Left lobe of liver (tissue), 2 donors: Measurements from ENCODE around the gene MED20. TPM values are rescaled to one million over a fixed set of nuclear protein-coding genes. Genes with fewer than 3 reads are reported as not detected.
"Not testable (repeated sequence)": the region's sequence is repeated elsewhere in the genome, so short reads cannot be mapped to it uniquely, and the experiment has no call there.

Experiments
- ATAC-seq: fragments of 200-7000 bp; cut with Tn5 transposase; one replicate; pipeline ENCODE4 v1.9.1; 2020; ENCODE audit warnings: mild to moderate bottlenecking, moderate library complexity
- DNase-seq: peaks from one replicate; pipeline ENCODE4 v3.0.0-alpha.2; 2020; ENCODE audit warnings: low spot score
- total RNA-seq: library from RNA; stranded (reverse); gene quantifications from one replicate; pipeline ENCODE4 v1.2.1, GENCODE V29; 2021
- donor health status: DM: no; HTN: no; CAD: no; lungs with moderate emphysema.
- donor health status: DM: no; HTN: yes; CAD: no.

The MED20 gene, protein sequence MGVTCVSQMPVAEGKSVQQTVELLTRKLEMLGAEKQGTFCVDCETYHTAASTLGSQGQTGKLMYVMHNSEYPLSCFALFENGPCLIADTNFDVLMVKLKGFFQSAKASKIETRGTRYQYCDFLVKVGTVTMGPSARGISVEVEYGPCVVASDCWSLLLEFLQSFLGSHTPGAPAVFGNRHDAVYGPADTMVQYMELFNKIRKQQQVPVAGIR
- 9.4 TPM for total RNA-seq

DNA sequence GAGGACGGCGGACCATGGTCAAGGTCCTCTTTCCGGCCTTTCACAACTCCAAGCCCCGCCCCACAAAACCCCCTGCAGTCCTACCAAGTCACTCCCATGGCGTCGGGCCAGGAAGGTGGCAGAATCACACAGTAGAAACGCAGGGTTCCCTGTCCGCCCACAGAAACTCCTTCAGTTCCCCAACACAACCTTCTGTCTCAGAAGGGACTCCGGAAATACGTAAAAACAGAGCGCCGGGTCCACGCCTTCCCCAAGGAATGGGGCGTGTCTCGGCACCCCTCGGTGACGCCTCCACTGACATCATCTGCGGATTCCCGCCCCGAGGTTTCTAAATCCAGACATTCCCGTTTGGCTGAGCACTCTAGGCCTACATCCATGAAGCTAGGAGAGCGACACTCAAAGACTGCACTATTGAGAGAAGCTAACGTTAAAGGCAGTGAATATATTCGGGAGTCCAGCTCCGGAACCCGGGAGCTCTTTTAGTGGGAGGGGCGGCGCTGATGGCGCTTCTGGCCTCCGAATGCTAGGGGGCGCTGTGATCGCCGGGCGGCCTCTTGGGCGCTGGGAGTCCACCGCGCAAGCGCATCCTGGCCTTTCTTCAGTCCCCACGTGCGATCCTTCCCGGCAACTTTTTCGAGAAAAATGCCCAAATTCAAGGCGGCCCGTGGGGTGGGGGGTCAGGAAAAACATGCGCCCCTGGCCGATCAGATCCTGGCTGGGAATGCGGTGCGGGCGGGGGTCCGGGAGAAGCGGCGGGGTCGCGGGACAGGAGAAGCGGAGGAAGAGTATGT lies at the start of gene MED20, which contains the start of gene BYSL:
Gene MED20 (minus strand): TSS at position 219 of the 791 bp plus-strand sequence. CDS start 121 bp downstream, at position 98.
Gene BYSL (plus strand): TSS at position 579 of the 791 bp plus-strand sequence. CDS start 64 bp downstream, at position 643.
- ATAC-seq, result peak; percentile 97
- DNase-seq, result peak; percentile 95

DNA sequence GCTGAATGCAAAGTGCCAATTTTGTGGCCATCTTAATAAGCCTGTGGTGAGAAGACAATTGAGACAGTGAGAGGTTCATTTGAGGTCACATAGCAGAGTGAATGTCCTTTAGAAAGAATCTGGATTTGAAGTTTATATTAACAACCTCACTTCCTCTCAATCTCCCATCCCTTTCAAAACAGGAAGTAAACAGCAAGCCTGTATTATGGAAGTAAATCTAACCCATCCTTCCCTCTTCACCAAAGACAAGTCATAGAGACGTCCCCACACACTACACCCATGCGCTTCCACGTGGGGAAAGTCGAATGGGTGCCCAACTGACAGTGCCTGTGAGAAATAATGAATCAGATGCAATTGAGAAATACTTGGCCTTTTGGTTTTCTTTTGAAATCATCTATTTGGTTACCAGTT lies 49.5 kb upstream of the MED20 start:
- ATAC-seq, result peak; percentile 46
- no peak for DNase-seq

DNA sequence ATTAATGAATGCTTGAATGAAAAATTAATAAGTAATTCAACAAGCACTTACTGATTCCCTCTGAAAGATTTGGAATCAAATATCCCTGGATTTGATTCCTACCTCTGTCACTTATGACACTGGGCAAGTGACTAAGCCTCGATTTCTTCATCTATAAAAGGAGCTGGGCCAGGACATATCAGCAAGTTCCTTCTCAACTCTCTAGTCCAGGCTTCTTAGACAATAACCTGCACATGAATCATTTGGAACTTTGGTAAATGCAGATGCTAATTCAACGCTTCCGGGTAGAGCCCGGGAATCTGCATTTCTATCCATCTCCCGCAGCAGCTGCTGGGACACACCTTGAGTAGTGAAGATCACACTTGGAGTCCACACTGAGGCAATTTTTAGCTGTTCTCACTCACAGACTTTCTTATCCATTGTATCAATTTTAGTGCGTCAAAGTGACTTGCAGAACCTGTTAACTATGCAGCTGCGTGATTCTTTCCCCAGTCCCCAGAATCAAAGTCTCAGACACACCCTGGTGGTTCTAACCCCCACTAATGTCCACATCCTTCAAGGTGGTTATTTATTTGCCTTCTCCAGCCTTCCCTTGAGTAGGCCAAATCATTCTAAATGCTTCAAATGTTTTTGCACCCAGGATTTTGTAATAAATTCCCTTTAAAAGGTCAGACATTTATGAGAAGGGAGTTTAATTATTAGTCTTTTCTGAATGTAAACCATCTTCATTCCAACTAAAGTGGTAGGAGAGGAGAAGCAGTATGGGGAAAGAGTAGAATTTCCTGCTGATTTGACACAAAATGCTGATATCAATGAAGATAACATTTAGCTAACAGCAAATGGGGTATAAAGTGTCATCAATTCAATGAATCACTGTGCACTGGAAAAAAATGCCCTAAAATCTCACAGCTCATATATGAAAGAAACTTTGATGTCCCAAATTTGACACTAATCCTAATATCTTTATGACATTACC lies 46.7 kb upstream of the MED20 start:
- ATAC-seq, result no peak
- peak; percentile 7 for DNase-seq

DNA sequence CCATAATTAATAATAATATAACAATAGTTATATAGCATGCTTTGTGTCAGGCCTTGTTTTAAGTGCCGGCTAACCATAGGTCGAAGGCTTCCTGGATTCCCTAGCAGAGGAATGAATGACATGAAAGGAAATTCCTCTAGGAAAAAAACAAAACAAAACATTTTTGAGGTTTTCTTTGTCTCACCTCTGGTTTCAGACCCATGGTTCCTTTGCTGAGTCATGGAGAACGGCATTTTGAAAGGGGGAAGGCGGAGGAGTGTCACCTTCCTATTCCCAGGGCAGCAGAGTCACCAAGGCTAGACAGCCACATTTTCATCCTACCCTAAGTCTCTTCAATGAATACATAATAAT lies 46.0 kb upstream of the MED20 start:
- ATAC-seq (no peak), DNase-seq (peak; percentile 18)

DNA sequence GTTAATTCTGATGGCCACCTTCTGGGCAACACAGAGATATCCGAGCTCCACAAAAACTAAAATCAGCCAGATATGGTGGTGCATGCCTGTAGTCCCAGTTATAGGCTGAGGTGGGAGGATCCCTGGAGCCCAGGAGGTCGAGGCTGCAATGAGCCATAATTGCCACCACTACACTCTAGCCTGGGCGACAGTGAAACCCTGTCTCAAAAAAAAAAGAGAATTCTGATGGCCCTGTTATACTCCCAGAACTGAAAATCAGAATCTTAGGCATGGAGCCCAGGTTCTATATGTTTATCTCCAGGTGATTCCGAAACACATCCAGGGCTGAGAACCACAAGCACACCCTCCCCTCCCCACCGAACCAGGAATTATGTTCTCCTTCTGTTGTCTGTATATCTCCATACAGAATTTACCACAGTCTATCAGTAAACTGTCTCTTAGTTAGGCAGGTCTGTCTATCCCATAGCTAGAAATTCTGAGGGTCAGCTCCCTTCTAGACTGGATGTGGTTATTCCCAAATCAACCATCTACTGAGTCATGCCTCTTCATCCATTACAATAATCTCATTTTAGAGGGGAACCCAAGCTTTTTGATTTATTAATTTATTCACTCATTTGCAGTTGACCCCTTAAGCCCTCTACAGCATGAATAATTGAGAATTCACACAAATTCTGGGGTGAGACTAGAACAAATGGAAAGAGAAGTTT lies 45.4 kb upstream of the MED20 start:
- no peak for ATAC-seq
- peak; percentile 16 for DNase-seq

DNA sequence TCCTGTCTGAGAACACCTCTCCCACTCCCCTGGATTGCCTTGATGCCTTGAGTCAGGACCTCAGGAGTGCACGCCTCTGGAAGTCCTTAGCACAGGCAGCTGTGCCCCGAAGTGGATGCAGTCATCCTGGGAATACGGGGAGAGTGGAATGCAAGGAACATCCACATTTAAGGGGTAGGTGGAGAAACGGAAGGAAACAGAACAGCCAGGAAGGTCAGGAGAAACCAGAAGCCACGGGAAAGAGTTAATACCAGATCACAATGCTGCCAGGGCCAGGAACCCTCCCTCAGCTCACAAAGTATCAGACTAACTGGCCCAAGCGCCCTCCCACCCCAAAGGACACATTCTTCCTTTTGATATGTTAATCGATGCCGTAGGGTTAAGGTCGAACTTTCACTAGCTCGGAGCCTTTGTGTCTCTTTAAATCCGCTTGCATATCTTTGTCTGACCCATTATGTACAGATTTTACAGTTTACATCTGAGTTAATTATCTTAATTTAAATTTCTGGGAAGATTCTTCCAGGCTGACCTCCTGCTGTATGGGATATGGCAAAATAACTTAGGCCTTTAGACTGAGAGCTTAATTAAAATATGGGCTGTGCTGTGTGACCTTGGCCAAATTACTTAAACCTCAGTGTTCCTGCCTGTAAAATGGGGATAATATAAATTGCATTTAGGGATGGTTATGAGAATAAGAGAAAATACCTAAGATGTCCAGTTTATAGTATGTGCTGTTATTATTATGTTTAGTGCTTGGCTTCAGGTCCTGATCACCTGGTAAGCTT lies 44.7 kb upstream of the MED20 start:
- ATAC-seq (peak; percentile 61), DNase-seq (peak; percentile 28)

DNA sequence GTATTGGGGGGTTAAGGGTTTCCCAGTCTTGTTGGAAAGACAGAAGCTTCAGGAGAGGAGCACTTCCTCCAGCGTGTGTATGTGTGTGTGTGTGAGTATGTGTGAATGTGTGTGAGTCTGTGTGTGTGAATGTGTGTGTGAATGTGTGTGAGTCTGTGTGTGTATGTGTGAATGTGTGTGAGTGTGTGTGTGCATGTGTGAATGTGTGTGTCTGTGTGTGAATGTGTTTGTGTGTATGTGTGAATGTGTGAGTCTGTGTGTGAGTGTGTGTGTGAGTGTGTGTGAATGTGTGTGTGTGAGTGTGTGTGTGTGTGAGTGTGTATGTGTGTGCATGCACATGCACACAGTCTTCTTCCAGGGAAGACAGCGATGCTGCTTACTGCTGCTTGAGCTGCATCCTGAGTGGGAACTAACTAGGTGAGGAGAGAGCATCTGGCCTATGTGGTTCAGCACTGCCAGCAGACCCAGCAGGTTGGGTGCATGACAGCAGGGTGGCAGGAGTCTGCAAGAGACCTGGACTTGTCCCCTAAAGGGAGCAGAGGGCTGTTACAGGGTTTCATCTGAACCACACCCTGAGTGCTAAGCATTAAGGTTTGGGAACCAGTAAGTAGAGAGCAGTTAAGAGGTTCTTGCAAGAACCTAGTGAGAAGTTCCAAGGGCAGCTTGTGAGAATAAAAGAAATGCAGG lies 43.4 kb upstream of the MED20 start:
- peak; percentile 33 for DNase-seq
- ATAC-seq, result no peak

DNA sequence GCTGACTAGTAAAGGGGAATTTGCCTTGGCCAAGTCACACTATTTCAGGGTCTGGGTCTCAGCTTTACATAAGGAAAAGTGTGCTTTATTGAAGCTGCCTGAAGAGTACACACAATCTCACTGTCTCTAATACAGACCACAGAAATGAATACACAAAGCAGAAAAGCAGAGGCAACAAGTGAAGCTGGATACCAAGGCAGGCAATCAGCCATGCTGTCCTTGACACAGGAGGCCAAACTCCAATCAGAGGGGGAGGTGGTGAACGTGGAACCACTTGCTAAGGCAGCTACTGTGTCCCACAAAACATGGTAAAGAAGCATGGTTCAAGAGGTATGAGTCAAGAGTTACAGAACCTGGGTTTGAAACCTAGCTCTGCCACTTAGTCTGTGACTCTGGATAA lies 42.4 kb upstream of the MED20 start:
- no peak for ATAC-seq
- DNase-seq, result no peak

DNA sequence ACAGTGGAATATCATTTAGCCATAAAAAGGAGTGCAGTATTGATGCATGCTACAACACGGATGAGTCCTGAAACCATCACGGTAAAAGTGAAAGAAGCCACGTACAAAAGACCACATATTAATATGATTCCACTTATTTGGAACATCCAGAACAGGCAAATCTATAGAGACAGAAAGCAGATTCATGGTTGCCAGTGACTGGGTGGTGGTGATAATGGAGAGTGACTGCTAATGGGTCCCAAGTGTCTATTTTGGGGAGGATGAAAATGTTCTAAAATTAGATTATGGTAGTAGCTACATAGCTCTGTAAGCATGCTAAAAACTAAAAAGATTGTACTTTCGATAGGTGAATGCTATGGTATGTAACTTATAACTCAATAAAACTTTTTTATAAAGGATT lies 39.1 kb upstream of the MED20 start:
- ATAC-seq (no peak), DNase-seq (no peak)

DNA sequence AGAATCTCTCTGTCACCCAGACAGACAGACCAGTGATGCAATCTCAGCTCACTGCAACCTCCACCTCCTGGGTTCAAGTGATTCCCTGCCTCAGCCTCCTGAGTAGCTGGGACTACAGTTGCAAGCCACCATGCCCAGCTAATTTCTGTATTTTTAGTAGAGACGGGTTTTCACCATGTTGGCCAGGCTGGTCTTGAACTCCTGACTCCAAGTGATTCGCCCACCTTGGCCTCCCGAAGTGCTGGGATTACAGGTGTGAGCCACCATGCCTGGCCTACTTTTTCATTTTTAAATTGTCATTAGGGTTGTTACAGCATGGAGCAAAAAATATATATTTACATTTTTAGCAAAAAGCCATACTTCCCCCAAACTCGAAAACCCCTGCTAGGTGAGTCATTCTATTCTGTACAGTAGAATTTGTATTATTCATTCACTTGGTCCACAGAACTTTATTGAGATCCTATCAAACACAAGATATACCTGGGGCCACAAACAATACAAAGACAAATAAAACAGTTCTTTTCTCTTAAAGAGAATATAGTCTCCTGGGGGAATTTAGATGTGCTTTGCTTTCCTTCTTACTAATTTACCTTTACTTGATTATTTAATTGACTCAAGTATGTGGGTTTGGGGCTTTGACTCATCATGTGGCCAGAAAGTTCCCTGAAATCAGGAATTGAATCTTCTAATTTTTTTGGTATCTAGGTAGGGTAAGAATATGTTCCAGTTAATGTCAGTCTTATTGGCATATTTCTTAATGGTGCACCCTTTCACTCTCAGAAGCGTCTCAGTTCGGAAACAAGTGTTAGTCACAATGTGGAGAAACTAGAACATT lies 37.3 kb upstream of the MED20 start:
- ATAC-seq (no peak), DNase-seq (no peak)

DNA sequence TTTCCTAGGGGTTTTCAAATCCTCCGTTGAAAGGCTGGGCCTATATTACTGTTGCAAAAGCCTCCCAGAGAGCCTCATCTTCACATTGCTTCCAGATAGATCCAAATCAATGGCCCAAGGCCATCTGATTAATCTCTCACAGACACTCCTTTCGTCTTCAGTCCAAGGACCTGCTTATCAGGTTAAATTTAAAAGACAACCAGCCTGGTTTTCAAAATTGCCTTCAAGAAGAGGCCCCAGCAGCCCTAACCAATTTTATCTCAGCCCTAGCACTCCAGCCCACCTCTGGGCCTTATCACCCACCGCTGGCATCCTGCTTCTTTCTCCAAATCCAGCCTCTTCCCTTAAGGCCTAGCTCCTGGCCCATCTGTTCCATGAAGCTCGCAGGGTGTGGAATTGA lies 36.2 kb upstream of the MED20 start:
- DNase-seq (no peak), ATAC-seq (no peak)

DNA sequence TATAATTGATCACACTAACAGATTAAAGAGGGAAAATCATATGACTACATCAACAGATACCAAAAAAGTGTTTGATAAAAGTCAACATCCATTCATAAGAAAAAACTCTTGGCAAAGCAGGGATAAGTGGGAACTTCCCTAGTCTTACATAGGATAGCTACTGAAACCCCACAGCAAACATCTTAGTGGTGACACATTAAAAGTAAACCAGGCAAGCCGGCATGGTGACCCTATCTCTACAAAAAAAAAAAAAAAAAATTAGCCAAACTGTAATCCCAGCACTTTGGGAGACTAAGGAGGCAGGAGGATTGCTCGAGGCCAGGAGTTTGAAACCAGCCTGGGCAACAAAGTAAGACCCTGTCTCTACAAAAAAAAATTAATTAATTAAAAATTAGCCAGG lies 34.5 kb upstream of the MED20 start:
- no peak for DNase-seq
- ATAC-seq, result no peak

DNA sequence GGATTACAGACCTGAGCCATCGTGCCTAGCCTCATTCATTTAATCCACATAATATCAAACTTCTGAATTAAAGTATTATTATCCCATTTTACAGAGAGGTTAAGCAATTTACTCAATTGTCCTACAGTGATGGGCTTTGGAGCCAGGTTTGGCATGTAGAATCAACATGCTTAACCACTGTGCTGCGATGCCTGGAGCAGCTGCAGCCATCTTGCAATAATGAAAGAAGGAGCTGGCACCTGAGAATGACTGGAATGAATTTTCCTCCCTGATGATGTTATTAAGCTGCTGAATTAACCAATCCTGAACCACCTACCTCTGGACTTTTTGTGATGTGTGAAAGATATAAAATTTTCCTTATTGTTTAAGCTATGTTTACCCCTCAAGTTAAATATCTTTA lies 33.7 kb upstream of the MED20 start:
- no peak for ATAC-seq
- no peak for DNase-seq

DNA sequence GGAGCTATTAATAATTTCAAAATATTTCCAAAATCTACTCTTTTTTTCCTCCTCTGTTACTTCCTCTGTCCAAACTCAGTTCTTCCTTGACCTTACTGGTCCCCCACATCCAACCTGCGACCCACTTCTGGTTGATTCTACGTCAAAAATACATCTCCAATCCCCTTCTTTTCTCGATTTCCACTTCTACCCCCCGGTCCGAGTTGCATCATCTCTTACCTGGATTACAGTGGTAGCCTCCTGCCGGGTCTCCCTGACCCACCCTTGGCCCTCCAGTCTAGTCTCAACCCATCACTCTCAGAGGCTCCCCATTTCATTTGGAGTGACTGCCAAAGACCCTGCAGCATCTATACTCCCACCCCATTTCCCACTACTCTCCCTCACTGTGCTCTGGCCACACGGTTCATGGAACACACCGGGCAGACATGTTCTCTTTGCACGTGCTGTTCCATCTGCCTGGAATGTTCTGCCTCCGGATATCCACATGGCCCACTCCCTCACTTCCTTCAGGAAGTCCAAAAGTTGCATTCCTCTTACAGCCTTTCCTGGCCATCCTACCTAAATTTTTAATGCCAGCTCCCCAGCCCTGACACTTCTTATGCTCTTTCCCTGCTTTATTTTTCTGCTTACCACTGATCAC lies 26.8 kb upstream of the MED20 start:
- ATAC-seq (no peak), DNase-seq (no peak)

DNA sequence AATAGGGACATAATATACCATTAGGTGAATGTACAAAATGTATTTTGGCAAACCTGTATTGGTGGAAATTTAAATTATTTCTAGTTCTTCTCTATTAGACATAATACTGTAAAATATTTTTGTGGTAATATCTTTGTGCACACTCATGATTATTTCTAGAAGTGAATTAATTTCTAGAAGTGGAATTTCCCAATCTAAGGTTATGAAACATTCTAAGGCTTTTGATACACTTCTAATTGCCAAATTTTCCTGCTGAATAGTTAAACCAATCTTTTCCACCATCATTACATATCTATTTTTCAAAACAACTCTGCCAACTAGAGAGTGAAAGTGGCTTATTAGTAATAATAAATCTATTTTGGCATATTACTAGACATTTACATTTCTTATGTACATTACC lies 22.5 kb upstream of the MED20 start:
- DNase-seq (no peak), ATAC-seq (no peak)

DNA sequence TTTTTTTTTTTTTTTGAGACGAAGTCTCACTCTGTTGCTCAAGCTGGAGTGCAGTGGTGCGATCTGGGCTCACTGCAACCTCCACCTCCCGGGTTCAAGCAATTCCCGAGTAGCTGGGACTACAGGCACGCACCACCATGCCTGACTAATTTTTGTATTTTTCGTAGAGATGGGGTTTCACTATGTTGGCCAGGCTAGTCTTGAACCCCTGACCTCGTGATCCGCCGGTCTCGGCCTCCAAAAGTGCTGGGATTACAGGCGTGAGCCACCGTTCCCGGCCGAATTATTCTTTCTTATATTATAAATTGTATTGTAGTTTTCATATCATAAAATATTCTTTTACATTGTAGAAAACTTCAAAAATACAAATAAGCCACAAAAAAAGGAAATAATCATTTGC lies 21.9 kb upstream of the MED20 start:
- not testable (repeated sequence) for ATAC-seq, DNase-seq

DNA sequence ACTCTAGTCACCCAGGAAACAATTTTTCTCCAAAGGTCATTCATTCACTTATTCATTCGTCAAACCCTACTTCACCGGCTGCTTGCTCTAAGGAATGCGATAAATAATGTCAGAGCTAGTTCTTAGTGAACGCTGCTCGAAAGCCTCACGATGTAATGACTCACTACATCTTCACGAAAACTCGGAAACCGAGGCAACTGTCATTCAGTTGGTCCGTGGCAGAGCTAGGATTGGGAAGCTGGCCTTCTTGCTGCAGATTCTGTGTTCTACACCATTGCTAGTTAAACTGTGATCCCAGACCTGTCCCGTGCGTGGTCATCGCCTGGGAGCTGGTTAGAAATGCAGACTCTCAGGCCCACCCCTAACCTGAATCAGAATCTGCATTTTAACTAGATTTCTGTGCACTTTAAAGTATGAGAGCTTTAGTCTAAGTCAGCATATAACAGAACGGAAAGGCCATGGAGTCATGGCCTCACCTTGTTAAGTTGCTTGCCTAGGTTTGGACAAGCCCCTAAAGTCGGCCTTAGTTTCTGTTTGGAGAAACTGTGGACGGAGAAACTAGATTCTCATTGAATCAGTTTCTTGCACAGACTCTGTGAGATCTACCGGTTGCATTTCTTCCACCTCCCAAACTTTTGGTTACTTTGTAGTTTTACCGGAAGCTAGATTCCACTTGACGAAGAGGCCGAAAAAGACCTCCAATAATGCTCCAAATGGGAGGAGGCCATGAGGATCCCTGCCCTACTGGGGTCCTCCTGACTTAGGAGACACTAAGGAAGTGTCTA lies 21.3 kb upstream of the MED20 start:
- DNase-seq, result no peak
- ATAC-seq, result no peak
